Fibroblast of skin of left biceps (primary cell): ENCODE data around the gene KREMEN2.

Source experiments
- DNase-seq, 2 experiments: peaks; one replicate each; pipeline ENCODE4 v3.0.0-alpha.2; 2013; ENCODE audit warnings: low read depth in 2 of 2

KREMEN2 gene

GRCh38 chr16:2977440-2977839 is 13.4 kb downstream of the KREMEN2 start:
- DNase-seq = no peak

- no peak for DNase-seq
Measured at GRCh38 chr16:2979669-2980226, 15.7 kb downstream of the KREMEN2 start.

GRCh38 chr16:2980227-2981176 is 16.4 kb downstream of the KREMEN2 start, which contains the start of gene PKMYT1:
TSS of gene PKMYT1 (minus strand) at chr16:2980446. CDS start at chr16:2979657, 789 bp downstream.
- peak; percentile 53 to 62 for DNase-seq

GRCh38 chr16:2981177-2981898 is 17.3 kb downstream of the KREMEN2 start:
- no peak for DNase-seq

GRCh38 chr16:2981899-2982250 is 17.8 kb downstream of the KREMEN2 start:
- no peak for DNase-seq

GRCh38 chr16:2982402-2982801 is 18.3 kb downstream of the KREMEN2 start:
- DNase-seq = no peak

- peak; percentile 33 to 42 for DNase-seq
Measured at GRCh38 chr16:2983706-2984136, 19.6 kb downstream of the KREMEN2 start.

DNA sequence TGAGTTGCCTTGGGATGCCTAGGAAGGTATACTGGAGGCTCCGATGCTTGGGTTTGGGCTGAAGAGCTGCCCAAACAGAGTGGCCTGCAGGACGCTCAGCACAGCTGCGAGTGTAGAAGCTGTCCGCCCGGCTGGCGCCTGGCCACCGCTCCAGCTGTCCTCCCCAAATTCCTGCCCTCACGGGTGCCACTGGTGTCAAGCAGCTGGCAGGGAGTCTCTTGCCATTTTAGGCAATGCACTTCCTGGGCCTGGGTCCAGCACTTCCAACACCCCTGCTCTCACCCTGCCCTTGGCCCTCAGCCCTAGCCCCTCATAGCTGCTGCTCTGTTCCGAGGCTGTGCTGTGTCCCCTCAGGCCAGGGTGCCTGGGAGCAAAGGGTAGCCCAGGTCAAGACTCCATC is 21.4 kb downstream of the KREMEN2 start:
- no peak for DNase-seq

DNA sequence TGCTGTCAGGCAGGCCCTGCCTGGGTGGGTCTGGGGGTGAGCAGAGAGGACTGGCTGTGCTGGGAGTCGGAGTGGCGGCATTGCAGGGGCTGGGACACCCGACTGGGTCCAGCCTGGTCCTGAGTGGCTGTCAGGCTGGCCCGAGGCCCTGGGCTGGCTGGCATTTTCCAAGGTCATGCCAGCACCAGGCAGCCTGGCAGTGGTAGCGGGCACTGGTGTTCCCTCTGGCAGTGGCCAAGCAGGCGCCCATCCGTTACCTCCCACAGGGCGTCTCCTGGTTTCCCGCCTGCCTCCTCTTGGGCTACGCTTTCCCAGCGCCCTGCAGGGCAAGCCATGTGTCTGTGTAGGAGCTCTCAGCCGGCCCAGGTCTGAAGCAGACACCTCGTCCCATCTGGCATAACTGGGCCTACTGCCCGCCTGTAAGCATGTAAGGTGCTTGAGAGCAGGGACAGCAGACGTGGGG is 21.8 kb downstream of the KREMEN2 start:
- DNase-seq = no peak

DNA sequence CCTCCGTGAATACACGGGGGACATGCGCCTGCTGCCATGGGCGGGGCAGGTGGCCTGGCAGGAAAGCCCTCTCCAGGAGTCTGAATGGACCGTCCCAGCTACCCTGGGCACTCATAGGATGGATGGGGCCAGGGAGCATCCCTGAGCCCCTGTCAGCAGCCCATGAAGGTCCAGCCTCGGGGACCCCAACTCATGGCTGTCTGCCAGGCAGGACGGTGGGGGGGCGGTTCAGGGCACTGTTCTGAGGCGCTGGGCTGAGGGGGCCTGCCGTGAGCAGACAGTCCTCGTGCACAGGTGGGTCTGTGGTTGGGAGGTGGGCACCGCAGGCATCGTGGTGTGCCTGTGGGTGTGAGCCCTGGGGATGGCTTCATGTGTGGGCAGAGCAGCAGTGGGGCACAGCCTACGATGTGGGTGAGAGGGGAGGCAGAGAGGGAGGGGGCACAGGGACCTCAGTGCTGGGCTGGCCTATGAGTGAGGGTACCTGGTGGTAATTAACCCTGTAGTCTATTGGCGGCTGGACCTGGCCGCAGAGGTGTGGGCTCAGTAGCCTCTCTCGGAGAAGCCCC is 22.6 kb downstream of the KREMEN2 start:
- no peak for DNase-seq

DNA sequence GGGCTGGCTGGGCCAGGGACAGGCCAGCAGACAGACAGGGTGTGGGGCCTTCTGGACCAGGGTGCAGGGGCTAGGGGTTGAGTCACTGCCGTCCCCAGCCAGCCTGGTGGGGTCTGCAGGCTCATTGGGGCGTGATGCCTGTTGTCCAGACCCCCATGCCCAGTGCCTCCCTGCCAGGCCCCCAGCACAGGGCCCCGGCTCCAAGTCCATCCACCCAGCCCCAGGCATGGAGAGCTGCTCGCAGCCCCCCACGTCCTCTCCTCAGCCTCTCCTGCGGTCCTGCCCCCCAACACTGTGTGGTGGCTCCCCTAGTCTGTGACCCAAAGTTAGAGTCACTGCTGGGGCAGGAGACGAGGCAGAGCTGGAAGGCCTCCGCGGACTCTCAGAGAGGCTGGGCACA is 23.2 kb downstream of the KREMEN2 start:
- no peak for DNase-seq

- DNase-seq = no peak
Measured at GRCh38 chr16:2987833-2988232, 23.8 kb downstream of the KREMEN2 start.

GRCh38 chr16:2988590-2989099 is 24.6 kb downstream of the KREMEN2 start:
- DNase-seq = no peak

GRCh38 chr16:2990891-2991290 is 26.8 kb downstream of the KREMEN2 start:
- DNase-seq = no peak

DNA sequence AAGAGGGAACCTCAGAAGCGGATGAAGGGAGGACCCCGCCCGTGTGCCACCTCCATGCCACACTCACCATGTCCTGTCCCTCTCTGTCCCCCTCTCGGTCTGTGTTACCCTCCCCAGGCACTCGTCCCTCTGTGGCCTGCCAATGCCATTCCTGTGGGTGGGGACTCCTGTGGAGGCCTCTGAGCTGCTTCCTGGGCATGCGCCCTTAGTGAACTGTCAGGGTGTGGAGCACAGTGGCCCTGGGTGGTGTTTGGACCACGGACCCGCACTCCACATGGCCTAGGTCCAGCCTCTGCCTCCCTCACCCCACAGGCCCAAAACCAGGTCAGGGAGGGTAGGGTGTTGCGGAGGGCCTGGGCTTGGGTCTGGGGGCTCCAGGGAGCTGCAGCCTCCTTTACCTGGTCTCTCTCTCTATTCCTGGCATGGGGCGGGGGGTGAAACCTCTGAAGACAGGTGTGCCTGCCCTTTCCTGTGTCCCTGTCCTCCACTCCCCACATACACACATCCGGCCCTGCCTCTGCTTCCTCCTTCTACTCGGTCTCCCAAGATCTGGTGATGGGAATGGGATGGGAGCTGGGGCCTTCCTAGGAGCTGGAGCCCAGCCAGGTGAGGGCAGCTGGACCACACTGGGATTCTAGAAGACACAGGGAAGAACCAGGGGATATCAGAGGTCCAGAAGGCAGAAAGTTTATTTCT is 27.6 kb downstream of the KREMEN2 start:
- DNase-seq = no peak

DNA sequence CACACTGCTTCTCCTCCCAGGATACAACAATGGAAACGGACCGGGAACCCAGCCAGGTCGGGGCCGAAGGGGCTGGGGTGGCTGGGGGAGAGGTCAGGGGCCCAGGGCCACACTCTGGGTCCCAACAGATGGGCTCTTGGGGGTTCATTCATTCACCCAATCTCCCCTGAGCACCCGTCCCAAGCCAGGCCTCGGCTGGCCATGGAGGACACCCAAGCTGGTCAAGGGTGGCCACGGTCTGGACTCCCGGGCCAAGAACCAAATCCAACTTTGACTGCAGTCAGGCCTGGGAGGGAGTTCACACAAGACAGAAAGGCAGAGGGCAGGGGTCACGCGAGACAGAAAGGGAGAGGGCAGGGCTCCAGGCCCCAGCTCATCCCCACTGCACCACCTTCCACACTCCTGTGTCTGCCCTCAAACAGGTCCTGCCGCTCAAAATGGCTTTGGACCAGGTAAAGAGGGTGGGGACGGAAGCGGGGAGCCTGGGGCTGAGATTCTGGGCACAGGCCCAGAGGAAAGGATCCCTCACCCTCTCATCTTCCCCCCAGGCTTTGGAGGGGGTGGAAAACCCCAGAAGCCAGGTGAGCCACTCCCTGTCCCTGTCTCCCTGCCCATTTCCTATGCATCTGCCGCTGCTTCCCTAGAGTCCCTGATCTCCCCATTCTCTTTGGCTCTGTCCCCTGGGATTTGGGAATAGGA is 28.5 kb downstream of the KREMEN2 start:
- no peak for DNase-seq

DNA sequence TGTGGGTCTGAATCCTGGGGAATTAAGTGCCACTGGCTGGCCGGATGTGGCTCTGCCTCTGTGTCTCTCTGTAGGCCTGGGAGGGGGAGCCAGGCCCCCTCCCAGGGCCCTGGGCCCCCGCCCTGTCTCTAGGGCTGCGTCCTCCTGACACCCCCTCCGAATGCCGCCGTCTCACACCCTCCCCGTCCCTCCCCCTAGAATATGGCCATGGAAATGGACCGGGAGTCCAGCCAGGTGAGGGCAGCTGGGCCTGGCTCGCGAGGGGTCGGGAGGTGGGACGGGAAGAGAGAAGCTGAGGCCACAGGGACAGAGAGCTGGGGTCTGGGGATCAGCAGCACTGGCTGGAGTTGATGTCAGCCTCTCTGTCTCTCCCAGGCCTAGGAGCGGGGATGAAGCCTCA is 32.2 kb downstream of the KREMEN2 start:
- no peak for DNase-seq

GRCh38 chr16:2999929-3000328 is 35.9 kb downstream of the KREMEN2 start:
- no peak for DNase-seq

DNA sequence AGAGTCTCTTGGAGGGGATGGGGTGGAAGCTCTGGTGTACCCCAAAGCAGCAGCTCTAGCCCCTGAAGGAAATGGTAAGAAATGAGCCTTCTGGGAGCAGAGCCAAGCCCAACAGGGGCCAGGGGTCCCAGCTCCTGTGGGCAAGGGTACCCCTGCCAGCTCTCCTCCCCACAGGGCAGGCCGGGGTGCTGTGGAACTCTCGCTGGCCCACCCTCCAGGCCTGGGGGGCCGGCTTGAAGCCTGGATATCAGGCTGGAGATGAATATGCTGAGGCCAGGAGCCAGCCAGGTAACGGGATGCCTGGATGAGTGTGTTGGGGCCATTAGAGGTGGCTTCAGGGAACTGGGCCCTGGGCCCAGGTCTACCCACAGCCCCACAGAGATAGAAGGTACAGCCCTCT is 36.5 kb downstream of the KREMEN2 start:
- no peak for DNase-seq

DNA sequence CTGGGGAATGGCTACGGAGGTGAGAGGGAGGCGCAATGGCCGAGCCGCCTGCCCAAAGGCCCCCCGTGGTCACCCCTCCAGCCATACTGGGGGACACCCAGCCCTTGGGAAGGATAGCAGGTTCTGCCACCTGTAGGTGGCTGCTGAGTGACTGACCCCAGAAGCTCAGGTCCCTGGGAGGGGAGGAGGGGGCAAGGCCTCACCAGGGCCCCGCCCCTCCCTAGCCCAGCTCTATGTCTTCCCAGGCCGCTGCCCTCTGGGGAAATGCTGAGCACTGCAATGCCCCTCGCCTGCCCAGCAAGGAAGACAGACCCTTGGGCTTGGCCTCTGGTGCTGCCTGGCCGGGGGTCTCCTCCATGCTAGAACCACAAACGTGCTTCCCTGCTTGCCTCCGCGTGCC is 37.2 kb downstream of the KREMEN2 start:
- DNase-seq = no peak
